ENCODE data around the gene SORCS3. TPM values are rescaled to one million over a fixed set of nuclear protein-coding genes. Genes with fewer than 3 reads are reported as not detected.

Gene SORCS3
- total RNA-seq, 1 experiment from 2014 or later, result 0.04 TPM

DNA sequence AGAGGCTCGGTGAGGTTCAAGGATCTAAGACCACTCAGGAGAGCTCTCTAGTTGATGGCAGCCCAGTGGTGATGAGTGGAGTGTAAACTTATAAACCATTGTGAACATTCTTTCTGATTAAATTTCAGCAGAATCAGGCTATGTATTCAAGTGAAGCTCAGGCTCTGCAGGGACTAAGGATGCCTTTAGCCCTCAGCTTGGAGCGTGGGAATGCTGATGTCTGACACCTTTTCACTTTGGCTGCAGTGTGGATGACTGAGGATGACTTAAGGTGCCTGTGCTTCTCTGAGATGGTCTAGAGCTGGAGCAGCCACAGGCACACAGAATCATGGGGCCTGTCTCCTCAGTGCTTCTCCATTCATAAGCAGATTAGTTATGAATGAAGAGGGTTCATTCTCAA, 150.4 kb downstream of the SORCS3 start:
- no peaks in the 10 kb centered on the region for H3K9me3 ChIP-seq (ENCODE audit: control insufficient read depth, low read depth, low read length)
- no peak overlapping the region for H3K18ac ChIP-seq (ENCODE audit: insufficient read length, low read depth, low read length)
- H3K14ac ChIP-seq (ENCODE audit: insufficient read depth, low read length), result no peak overlapping the region
- H2AK5ac ChIP-seq (ENCODE audit: insufficient read length, low read length), result no peak overlapping the region
- no peak overlapping the region for H2BK20ac ChIP-seq (ENCODE audit: low read depth, low read length, poor library complexity, severe bottlenecking)
- no peak overlapping the region for H2AFZ ChIP-seq (ENCODE audit: low read length)
- H3K79me1 ChIP-seq (ENCODE audit: insufficient read depth, low read depth, low read length, poor library complexity, severe bottlenecking), result no peaks in the 10 kb centered on the region
- no peak overlapping the region for H3K27ac ChIP-seq (ENCODE audit: insufficient read length, low read depth, low read length)
- H4K91ac ChIP-seq (ENCODE audit: insufficient read length, low read depth, low read length), result no peak overlapping the region
- H2BK120ac ChIP-seq (ENCODE audit: low read depth, low read length, poor library complexity, severe bottlenecking), result no peak overlapping the region
- no peaks in the 10 kb centered on the region for H3K27me3 ChIP-seq (ENCODE audit: insufficient read depth, low read length)
- no peak overlapping the region for H4K8ac ChIP-seq (replicated peaks; ENCODE audit: insufficient read length, low read depth, low read length)
- H3K27me3 Mint-ChIP-seq (ENCODE audit: low read depth), result no peaks in the 10 kb centered on the region
- no peaks in the 10 kb centered on the region for H4K20me1 ChIP-seq (ENCODE audit: control insufficient read depth, insufficient read depth, insufficient read length)
- no CpG with 5 or more reads among the region's 2 CpGs for WGBS (ENCODE audit: extremely low coverage, insufficient read length, low lambda C conversion rate)
- no peaks in the 10 kb centered on the region for H3K79me2 ChIP-seq (ENCODE audit: insufficient read depth, low read length)
- H3K9ac ChIP-seq (ENCODE audit: extremely low read depth, insufficient read length, low read length), result no peak overlapping the region
- H3T11ph ChIP-seq (ENCODE audit: low read length), result no peak overlapping the region
- H3K23ac ChIP-seq (ENCODE audit: insufficient read length, low read depth, low read length), result no peak overlapping the region
- H3K27ac Mint-ChIP-seq, result no peak overlapping the region
- no peak overlapping the region for H2BK5ac ChIP-seq (ENCODE audit: insufficient read length, low read length)
- H3K23me2 ChIP-seq (ENCODE audit: insufficient read length, low read depth, low read length, poor library complexity, severe bottlenecking), result no peaks in the 10 kb centered on the region
- H3K4me1 ChIP-seq (ENCODE audit: insufficient read depth, low read length), result no peaks in the 10 kb centered on the region
- no peak overlapping the region for H3K56ac ChIP-seq (ENCODE audit: insufficient read length, low read depth, low read length)
- TF ChIP-seq, protein P1, sequence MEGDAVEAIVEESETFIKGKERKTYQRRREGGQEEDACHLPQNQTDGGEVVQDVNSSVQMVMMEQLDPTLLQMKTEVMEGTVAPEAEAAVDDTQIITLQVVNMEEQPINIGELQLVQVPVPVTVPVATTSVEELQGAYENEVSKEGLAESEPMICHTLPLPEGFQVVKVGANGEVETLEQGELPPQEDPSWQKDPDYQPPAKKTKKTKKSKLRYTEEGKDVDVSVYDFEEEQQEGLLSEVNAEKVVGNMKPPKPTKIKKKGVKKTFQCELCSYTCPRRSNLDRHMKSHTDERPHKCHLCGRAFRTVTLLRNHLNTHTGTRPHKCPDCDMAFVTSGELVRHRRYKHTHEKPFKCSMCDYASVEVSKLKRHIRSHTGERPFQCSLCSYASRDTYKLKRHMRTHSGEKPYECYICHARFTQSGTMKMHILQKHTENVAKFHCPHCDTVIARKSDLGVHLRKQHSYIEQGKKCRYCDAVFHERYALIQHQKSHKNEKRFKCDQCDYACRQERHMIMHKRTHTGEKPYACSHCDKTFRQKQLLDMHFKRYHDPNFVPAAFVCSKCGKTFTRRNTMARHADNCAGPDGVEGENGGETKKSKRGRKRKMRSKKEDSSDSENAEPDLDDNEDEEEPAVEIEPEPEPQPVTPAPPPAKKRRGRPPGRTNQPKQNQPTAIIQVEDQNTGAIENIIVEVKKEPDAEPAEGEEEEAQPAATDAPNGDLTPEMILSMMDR (conservative IDR thresholded peaks at IDR 0.05), result no peak
- DNase-seq, result no peak
- no peak overlapping the region for H2BK12ac ChIP-seq (ENCODE audit: insufficient read length, low read depth, low read length)
- H3K4me1 Mint-ChIP-seq, result no peaks in the 10 kb centered on the region
- H3K4me2 ChIP-seq (ENCODE audit: insufficient read depth, insufficient read length, low read length), result no peak overlapping the region
- H2BK15ac ChIP-seq (ENCODE audit: low read depth, low read length), result no peak overlapping the region
- H4K5ac ChIP-seq (ENCODE audit: insufficient read length, low read depth, low read length), result no peak overlapping the region
- H3K36me3 Mint-ChIP-seq (ENCODE audit: insufficient read depth in 1 of 3, low read depth in 3 of 3), result no peaks in the 10 kb centered on the region; a peak in 1 of 7 replicates
- H3K4me3 Mint-ChIP-seq, result no peak overlapping the region
- peaks cover 0 to 5% of the 10 kb centered on the region in 2 experiments; a peak in 1 of 5 replicates for H3K9me3 Mint-ChIP-seq
- H3K4ac ChIP-seq (ENCODE audit: low read depth, low read length), result no peak overlapping the region

Measured in H9 (cell line).